SIG-M5 treated with dmso at 0.1 percent for 504 hours (cell line): Measurements from ENCODE around the gene HS1BP3.
A peak's percentile ranks its signal among the peaks of the same experiment; 100 is the strongest.

ENCODE experiments used
- DNase-seq: peaks from one replicate; lab custom pipeline; 2025; ENCODE audit not compliant: unreplicated experiment; lab: John Stamatoyannopoulos, UW

HS1BP3 gene

GRCh38 chr2:20604401-20604911, 46.4 kb downstream of the HS1BP3 start:
- no peak for DNase-seq

DNA sequence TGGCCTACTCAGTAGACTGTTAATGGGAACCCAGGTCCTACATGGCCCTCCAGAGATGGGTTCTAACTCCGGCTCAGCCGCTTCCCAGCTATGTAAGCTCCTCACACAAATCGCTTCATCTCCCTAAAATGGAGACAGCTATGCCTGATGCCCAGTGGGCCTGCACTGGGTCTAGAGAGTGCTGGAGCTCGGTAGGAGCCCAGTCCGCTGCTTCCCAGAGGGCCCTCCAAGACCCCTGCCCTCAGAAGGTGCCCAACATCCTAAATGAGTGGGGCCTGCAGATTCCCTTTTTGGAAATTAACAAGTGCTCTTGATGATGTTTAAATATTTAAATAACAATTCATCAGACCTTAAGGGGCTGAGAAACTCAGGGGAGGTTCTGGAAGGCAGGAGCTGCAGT, 47.1 kb downstream of the HS1BP3 start:
- no peak for DNase-seq

DNA sequence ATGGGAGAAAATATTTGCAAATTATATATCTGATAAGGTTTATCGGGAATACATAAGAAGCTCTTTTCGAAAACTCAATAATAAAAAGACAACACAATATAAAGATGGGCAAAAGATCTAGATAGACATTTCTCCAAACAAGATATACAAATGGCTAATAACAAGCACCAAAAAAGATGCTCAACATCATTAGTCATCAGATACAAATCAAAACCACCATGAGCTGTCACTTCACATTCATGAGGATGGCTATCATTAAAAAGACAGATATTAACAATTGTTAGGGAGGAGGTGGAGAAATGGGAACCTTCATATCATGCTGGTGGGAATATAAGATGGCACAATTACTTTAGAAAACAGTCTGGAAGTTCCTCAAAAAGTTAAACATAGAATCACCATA, 48.1 kb downstream of the HS1BP3 start:
- no peak for DNase-seq

DNA sequence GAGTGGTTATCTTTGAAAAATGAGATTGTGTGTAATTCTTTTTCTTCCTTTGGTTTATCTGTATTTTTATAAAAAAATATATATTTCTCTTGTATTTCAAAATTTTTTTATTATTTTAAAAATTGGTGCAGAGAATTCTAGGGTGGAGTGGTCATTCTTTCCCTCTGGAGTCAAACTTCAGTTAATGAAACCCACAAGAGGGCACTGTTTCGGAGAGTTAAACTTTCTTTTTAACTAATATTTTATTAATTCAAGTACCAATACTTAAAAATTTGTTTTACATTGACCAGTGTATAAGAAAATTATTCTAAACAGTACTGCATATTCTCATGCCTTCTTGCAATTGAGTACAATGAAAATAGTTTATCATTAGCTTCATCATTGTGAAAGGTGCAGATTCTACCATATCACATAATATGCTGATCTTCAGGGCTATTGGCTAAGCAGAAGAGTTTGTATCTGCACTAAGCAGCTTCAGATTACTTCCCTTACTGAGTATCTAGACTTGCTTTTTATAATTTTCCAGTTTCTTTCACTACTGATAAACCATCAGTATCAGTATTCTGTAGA, 50.1 kb downstream of the HS1BP3 start:
- no peak for DNase-seq

GRCh38 chr2:20599861-20600461, 50.9 kb downstream of the HS1BP3 start:
- DNase-seq = no peak

- DNase-seq = no peak
Observed at GRCh38 chr2:20599001-20599600, 51.8 kb downstream of the HS1BP3 start.

GRCh38 chr2:20597860-20598183, 53.1 kb downstream of the HS1BP3 start:
- no peak for DNase-seq

GRCh38 chr2:20596973-20597859, 53.7 kb downstream of the HS1BP3 start:
- DNase-seq = no peak

GRCh38 chr2:20596193-20596972, 54.5 kb downstream of the HS1BP3 start:
- DNase-seq = no peak

DNA sequence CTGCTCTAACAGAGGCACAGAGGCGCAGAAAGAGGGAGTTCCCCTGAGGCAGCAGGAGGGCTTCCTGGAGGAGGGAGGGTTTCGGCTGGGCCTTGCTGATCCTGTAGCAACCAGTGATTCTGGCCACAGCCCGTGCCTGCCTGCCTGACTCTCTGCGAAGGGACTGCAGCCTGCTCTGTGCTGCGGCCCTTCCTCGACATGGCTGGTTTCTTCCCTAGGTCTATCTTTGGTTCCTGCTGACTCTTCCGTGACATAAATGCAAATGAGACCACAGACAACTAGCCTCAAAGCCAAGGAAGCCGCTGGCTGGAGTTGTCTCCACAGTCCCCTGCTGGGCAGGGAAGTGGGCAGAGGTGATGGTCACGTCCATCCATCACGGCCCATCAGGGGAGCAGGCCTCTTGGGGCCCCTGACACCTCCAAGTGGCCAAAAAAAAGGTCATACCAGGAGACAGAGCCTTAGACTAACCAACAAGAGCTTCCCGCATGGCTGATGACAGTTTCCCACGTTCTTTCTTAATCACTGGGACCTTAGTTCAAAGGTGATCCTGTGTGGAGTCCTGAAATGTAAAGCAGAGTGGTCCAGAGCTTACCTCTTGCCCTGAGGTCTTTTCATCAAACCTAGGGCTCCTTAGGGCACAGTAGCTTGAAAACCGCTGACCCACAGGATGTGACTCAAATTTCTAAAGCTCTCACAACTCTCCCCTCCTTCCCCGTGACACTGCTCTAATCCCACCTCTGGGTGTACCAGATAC, 55.3 kb downstream of the HS1BP3 start:
- DNase-seq = peak; percentile 48

- no peak for DNase-seq
Observed at GRCh38 chr2:20594957-20595356, 55.9 kb downstream of the HS1BP3 start.

DNA sequence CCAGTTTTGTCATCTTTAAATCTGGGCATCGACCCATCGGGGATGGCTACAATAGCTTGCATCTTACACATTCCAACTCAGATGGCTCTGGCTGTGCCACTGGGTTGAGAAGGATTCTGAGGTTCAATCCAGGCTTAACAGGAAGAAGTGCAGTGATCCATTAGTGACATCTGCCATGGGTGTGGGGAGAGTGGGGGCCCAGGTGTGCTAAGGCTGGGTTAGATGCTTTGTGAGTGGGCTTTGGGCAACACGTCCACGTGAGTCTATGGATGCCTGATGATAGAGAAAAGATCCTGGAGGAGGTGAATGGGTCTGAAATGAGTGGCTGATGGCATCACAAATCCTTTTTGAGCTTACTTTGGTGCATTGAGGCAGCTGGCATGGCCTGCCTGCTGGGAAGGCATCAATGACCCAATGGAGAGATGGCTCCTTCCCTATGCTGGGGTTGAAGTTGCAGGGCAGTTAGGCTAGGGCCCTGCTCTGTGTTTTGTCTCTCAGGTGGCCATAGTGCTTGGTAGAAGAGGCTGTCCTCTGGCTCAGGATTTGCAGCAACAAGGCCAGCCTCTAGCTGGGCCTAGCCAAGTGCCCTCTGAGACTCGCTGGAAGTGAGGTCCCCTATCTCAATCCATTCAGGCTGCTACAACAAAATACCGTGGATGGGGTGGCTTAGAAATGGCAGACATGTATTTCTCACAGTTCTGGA, 56.7 kb downstream of the HS1BP3 start:
- DNase-seq = no peak

GRCh38 chr2:20593072-20594034, 57.5 kb downstream of the HS1BP3 start:
- DNase-seq = peak; percentile 31

GRCh38 chr2:20592106-20593071, 58.5 kb downstream of the HS1BP3 start:
- DNase-seq = no peak

- no peak for DNase-seq
Observed at GRCh38 chr2:20590704-20591515, 60.0 kb downstream of the HS1BP3 start.

DNA sequence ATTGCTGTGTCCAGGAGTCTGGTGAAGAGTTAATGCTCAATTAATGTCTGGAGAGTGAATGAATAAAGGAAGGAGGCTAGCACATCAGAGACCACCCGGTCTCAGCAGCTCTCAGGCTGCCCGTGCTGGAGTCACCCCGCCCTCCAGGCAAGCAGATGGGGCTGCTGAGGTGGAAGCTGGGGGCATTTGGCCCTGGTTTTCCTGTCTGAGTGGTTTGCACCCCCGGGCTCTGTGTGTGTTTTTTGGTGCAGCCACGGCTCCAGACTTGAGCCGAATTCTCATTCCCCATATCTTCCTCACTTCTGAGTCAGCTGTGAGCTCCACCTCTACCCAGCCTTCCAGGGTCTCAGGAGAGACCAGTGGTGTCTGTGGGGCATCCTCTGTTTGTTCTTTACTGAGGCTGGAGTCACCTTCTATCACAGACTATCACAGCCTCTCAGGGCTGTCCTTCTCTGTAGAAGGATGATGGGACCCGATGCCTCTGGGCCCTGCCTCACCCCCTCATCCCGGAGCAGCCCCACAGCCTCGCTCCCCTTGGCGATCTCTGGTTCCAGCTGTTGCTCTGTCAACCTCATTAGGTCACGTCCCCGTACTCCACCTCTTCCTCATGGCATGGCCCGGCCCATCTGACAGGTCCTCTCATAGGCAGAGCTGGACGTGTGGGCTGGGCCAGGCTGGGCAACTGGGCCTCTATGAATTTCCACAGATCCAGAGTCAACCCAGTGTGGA, 60.8 kb downstream of the HS1BP3 start:
- no peak for DNase-seq
